ENCODE data around the gene ASTN1.
A peak's percentile ranks its signal among the peaks of the same experiment; 100 is the strongest.

The ASTN1 gene

DNA sequence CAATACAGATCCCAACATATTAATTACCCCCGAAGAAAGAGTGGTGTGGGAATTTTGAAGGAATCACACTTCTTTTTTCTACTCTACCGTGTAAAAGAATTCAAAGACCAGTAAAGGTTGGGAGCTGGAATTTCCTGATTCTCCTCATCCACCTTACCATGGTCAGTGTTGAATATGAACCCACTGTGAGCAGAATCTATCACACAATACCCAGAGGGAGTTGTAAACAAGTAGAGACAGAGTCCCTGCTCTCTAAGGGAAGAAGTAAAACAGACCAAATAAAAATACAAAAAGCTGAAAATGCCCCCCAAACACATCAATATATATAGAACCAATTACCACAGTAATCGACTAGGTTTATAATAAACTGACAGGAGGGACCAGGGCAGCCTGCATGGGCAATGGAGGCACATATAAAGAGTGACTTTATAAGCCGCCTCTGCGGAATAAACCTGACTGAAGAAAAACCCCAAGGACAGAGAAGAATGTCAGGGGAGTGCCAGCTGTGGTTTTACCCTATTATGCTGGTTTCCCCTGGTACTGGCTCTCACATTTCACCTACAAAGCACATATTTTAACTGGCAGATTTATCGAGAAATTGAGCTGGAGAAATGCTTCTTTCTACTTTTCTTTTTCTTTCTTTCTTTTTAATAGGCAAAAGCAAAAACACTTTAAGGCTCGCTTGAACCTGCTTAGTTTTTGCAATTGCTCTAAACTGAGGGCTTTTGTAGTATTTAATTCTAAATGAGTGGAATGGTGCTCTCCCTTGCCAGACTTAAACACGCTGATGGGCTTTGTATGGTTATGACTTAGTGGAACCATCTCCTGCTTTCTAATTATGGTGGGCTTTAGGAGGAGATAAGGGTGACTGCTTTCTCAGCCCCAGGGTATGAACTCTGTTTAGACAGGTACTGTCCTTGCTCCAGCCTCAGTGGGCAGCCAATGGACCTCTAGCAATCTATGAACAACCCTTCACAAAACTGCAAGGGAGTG is 244.8 kb downstream of the ASTN1 start:
- no peak for DNase-seq

DNA sequence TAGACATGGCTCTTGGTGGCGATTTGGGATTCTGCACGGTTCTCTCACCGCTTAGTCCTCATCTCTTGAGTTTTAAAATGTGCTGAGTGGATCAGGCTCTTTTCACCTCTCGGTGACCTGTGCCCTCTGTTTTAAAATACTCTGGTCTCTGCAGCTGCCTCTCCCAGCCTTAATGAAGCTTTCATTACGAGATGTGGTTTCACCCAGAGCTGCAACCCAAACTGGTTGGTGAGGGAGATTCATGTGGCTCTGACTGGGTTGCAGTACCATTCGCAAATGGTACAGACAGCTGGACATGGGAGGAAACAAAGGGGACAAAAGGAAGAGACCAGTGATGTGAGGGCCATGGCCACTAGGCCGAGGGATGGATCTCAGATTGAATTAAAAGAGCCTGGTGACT is 258.9 kb downstream of the ASTN1 start:
- DNase-seq, result no peak

DNA sequence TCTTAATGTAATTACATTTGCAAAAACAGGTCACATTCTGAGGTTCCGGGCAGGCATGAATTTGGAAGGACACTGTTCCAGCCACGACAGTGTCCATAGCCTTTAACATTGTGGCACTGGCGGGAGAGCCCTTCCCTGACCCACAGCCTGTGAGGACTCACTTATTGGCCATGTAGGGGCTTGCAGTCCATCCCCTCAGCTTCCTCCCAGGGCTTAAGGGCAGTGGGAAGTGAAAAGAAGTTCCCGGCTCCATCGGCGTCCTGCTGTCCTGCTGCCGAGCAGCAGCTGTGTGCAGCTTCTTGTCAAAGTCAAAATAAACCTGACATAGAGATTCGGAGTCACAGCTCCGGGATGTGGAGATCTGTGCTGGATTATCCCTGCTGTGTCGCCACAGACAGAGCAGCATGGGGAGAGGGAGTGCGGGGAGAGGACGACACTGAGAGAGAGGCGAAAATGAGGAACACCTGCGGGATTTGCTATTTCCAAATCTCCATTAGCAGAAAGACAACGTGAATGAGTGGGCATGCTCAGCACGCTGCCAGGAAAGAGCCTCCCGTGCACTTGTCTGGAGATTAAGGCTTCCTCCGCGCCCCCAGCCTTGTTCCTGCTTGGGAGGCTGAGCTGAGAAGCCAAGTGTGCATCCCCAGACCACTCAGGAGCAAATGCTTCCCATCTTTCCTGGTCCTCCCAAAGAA is 260.3 kb downstream of the ASTN1 start:
- DNase-seq, result no peak

DNA sequence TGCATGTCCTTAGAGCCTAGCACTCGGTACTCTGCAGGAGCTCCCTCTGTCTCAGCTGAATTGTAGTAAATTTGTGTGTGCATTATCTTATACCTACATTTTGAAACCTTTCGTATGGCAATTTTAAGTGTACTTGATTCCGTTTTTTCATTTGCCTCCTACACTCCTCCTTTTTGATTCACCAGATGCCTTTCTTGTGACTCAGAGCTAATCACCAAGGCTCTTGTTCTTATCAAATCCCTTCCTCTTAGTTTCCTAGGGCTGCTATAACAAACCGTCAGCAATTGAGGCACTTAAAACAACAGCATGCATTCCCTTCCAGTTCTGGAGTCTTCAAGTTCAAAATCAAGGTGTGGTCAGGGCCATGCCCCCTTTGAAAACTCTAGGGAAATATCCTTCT is 261.0 kb downstream of the ASTN1 start:
- no peak for DNase-seq

DNA sequence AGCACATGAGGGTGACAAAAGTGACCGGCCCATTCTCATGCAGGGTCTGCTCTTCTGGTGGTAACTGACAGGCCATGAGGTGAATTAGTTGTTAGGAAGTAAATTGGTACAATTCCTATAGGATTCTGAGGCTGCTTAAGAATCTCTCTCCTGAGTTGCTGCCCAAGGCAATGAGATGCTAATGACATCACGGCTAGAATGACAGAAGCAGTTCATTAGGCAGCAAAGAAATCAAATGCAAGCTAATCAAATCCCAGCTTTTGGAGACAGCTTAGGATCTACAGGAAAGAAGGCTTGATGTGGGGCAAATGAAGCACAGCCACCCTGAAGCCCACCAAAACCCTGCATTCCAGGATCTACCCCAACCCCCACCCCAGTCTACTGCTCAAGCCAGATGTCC is 265.2 kb downstream of the ASTN1 start:
- no peak for DNase-seq

DNA sequence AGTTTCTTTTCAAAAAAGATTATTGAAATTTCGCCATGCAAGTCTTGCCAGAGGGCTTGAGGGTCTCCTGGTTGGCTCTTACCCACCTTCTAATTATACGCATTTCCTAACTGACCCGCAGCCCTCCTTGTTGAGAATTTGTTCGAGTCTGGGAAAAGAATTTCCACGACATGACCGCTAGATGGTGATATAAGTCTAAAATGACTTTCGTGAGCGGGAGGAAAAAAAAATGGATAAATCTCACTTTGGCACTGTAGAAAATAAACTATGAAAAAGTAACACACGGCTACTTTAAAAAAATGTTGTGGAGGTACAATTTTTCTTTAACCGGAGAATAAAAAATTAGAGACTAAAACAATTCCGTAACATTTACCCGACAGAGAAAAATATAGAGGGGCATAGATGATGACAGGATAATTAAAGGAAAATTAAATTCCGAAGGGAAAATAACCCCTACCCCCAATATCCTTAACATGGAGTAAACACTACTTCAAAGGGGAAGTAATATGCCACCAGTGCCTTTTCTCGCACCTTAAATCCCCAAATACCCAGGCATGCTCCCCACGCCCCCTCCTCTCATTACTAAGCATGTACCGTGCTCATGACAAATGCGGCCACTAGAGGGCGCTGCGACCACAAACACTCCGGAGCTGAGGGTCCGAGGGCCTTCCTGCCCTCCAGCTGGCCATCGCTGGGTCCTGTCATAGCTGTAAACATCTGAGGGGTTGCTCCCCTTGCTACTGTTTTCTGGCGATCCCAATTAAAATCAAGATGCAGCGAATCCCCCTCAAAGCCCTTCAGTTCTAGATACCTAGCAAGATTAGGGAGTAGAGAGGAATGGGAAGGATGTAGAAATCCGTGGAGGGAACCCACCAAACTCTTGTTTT is 266.9 kb downstream of the ASTN1 start:
- DNase-seq, result peak; percentile 45 to 48

DNA sequence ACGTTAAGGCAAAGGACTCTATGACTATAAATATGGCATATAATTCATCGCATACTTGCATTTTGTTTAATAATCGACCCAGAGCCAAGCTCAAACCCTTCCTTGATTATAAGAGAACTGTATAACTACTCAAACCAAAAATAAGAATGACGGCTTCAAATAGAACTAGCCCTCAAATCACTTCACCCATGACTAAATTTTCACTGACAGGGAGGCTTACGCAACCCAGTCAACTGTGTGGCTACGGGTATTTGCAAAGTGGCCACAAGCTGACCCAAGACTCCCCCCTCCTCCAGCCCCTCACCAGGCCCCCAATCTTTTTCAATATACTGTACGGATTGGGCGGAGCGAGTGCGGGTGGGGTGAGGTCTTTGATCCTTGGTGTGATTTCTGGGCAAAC is 268.3 kb downstream of the ASTN1 start:
- no peak for DNase-seq

DNA sequence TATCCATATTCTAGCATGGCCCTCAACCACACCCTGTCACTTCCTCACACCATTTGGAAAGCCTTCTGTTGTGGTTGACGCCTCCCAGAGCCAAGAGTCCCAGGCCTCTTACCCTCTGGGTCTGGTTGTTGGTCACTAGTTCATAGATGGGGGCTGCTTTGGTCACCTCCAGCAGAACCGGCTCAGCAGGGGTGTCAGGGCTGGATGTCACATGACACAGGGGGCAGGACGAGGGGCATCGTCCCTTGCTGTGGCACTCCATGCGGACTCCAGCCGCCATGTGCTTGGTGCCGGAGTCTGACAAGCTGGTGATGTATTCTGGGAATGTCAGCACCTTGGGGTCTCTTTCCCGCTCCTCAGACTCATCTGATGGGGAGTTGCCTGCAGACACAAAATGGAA is 270.1 kb downstream of the ASTN1 start:
- DNase-seq, result no peak

DNA sequence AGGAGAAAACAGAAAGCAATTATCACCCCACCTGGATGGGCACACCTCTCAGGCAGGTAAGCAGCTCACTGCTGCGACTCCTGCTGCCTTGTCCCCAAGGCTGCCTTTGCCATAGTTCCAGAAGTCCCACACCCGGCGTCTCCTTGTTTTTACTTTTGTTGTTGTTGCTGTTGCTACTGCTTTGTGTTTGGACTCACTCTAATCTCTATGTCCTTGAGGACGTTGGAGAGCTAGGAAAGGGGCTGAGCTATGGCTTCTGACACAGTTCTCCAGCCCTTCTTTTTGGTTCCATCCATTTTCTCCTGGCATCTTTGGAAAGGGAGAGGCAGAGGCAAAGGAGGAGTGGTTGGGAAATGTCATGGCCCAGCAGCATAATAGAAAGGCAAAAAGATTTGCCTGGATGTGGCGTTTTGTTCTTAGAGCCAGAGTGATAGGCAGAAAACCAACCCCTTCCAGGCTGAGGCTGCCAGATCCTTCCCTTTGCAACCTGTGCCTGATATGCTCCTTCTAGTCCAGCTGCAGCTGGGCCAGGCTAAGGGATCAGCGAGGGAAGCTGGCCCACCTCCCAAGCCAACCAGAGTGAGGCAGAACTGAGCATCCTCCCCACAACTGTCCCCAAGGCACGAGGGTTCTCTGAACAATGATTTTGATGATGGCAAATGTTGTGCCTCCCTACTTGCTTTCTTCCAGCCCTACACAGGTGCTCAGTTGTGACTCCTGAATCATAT is 270.7 kb downstream of the ASTN1 start:
- no peak for DNase-seq

DNA sequence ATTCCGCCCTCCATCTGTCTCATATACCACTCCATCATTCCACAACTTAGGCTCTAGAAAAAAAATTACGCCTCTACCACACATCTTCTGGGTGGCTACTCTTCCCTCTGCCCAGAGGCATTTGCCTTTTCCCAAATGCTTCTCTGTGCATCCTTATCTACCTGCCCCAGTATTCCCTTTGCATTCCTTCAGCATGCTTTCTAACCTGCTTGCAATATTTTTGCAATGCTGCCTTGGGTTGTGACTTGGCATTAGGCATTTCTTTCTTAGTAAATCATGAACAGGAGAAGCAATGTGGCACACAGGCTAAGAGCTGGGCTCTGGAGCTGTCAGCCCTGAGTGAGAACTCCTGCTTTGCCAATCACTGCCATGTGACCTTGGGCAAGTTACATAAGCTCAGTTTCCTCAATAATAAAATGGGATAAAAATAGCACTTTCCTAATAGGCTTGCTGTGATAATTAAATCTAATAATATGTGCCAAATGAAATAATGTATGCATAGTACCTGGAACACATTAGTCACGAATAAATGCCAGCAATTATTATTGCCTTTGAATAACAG is 276.0 kb downstream of the ASTN1 start:
- no peak for DNase-seq

DNA sequence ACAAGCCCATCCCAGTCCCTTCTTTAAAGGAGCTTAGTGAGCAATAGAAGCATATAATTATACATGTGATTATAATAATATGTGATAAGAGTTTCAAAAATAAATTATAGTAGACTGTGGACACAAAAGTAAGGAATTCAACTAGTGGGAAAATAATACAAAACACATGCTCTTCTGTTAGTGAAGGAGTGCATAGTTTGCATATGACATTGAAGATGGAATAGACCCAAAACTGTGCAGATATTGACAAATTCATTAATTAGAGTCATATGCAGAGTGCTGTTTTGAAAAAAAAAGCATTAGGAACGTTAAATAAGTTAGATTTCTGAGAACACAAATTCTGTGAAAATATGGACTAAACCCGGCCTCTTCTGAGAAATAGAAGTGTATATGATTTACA is 278.8 kb downstream of the ASTN1 start:
- DNase-seq, result no peak

DNA sequence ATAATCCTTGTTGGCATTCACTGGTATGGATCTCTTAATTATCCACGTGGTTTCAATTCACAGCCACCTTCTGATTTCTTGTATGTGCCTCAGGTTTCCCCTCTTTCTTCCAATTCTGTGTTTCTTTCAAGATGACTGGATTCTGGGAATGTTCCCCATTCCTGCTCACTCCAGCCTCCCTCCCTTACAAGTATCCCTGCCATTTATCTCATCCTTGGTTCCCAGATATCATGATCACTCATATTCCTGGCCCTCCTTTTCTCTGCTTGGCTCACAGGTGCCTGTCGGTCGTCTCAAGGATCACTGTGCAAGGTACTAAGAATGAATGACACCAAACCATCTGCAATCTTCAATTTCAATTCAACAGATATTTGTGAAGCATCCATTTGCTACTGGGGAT is 279.2 kb downstream of the ASTN1 start:
- DNase-seq, result no peak

DNA sequence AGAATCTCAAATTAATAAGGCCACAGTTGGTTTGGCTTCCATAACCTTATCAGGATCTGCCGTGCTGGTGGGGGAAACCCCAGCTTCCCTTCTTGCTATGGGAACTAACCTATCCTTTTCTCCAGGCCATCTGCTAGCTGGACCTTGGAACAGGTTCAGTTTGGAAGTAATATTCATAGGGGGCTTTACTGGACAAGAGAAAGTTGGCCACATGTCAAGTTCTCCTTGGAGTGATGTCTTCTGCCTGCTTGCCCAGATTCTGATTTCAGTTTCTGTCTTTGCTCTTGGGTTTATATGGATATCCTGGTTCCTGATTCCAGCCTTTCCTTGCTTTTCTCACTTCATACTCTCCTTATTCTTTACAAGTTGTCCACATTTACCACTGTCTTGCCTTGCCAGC is 279.6 kb downstream of the ASTN1 start:
- no peak for DNase-seq

DNA sequence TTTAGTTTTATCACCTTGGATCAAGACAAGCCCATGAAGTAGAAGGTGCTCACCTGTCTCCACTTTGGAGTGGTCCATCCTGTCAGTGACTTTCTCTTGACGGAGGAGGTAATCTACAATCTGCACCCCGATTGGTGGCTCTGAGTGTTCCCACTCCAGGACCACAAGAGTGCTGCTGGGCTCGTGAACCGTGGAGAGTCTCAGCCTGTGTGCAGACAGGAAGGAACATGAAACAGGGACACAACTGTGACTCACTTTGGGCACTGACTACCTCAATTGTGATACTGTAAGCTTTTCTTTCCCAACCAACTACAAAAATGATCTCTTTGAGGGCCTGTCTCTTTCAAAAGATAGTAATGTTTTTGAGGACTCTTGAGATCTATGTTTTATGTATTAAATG is 280.2 kb downstream of the ASTN1 start:
- no peak for DNase-seq

DNA sequence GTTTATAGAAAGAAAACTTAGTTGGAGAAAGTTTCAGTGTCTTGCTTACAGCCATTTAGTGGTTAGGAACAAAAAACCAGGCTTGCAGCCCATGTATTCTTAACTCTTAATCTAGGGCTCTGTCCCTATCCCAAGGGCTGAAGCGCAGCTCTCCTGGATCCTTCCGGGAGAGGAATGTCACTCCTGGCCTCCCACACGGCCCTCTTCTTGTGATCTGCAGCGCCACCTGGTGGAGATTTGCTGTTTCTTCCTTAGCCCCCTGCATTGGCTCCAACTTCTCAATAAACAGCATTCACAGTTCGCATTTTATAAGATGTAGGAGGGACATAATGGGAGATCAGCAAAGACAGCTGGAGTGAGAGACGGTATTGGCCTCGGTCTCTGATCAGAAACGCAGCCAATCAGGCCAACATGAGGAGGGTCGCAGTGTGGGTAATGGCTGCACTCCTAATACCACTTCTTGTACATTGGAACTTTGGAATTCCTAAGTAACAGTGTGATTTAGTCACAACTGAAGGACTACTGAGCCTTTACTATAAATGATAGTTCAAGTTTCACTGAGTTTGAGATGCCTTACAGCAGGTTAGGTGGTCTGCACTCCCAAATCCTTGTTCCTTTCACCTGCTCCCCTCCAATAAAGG is 283.4 kb downstream of the ASTN1 start:
- peak; percentile 43 to 59 for DNase-seq

DNA sequence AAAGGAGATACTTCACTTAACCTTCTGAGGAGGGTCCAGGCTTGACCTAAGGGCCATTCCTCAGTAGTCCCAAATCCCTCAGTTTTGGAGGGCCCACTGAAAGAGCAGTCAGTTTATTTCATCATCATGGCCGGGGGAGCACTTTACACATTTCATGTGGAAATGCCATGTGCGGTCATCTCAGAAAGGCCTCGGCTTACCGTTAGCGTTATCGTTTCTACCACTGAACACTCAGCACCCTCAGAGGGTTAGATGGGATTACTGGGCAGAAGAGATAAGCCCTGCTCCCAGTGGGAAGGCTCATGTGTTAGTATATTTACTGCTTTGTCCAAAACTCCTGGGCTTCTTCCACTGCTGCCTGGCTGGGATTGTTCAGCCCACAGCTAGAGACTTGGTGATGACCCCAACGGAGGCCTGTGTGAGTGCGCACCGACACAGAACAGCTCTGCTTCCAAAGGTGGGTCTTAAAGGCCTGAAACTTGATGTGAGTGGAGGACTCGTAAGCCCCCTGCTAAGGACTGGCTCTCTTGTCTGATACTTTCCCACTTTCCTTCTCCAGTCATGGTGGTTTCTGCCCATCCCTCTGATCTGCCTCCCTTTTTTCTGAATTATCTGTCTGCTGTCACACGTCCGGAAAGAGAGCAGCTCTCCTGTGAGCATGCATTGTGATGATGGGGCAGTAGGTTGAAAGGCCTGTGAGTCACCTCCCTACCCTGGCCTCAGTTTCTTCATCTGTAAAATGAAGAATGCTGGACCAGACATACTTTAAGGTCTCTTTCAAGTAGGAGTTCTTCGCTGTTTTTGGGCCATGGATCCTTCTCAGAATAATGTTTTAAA is 284.5 kb downstream of the ASTN1 start:
- no peak for DNase-seq

DNA sequence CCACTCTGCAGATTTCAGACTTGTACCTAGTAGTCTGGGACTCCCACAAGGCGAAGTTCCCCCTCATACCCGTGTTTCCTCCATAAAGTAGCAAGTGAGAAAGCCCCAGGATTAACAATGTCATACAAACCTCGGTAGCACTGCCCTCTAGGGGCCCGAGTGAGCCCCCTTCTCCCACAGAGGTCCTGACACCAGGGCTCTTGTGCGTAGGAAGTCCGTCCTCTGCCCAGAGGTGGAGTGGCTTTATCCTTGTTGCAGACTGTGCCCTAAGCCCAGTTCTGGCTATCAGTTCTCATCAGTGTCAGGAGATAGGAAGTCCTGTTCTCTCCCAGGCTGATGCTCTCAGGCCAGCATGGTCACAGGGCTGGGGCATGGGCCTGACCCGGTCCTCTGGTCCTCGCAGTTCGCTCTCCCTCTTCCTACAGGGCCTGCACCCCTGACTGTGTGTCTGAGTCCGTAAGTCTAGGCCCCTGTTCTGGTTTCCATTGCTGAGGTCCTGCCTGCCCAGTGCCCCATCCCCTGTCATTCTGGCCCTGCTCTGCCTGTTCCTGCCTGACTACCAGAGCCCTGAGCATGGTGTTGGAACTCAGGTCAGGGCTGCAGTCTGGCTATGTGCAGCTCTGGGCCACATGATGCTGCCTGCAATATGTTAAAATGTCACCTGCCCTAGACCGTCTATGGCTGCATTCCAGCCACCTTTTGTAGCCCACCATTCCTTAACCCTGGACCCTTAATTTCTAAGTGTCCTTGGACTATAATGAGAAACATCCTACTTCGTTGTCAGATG is 285.6 kb downstream of the ASTN1 start:
- no peak for DNase-seq

DNA sequence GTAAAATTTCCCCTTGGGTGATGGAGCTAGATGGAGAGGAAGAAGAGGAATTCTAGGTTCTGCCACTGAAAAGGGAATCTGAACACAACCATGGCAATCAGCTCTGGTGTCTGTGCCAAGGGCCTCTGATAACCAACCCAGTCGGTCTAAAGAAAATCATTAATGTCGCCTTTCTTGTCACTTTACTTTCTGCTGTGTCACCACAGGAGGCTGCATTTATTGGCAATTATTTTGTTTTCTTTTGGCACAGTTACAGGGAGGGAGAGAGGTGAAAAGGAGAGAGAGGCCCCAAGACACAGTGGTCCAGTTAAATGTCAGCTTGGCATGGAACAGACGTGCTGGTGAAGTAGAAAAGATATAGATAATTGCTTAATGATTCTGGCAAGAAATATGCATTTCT is 287.0 kb downstream of the ASTN1 start:
- no peak for DNase-seq

DNA sequence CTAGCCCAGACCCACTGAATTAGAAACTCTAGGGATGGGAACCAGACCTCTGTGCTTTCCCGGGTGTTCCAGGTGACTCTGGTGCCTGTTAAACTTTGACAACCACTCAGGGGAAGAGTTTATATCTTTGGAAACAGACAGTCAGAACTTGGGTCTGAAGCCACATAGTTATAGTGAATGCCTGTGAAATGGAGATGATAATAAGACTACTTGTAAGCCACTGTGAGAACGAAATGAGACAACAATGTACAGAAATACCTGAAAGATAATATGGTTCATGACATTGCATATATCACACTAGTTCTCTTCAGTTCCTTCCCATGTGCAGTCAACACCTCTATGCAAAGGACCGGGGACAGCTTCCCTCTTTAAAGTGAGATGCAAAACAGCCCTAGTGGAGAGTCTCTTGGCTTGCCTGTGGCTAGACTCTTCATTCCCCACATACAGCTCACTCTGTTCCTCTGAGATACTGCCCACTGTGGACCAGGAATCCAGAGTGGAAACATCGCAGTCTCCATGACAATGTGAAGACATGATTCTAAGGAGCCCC is 287.5 kb downstream of the ASTN1 start:
- DNase-seq, result no peak
